ENCODE data around the gene TNRC18.

DNA sequence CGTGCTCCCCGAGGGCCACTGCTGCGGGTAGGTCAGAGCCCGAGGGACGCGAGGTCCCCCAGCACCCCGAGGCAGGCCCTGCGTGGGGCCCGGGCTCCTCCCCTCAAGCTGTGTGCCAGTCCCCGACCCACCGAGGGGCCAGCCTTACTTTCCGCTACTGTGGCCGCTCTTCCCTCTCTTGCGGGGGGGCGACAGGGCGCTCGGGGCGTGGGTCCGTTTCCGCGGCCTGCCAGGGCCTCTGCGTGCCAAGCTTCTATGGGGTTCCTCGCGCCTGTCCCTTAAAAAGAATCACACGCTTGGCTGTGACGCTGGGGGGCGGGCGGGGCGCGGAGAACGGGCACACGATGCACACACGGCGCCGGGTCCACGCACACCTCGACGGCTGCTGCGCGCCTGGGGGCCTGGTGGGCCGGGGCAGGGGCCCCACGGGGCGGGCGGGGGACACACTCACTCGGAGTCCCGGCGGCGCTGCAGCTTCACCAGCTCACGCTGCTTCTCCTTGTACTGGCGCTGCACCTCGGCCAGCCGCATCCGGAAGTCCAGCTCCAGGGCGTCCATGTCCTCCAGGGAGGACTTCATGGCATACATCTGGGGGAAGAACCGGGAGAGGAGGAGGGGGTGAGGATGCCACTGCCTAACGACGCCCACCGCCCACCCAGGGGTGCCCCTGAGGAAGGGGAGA is 62.0 kb downstream of the TNRC18 start:
- TF ChIP-seq, protein P1, sequence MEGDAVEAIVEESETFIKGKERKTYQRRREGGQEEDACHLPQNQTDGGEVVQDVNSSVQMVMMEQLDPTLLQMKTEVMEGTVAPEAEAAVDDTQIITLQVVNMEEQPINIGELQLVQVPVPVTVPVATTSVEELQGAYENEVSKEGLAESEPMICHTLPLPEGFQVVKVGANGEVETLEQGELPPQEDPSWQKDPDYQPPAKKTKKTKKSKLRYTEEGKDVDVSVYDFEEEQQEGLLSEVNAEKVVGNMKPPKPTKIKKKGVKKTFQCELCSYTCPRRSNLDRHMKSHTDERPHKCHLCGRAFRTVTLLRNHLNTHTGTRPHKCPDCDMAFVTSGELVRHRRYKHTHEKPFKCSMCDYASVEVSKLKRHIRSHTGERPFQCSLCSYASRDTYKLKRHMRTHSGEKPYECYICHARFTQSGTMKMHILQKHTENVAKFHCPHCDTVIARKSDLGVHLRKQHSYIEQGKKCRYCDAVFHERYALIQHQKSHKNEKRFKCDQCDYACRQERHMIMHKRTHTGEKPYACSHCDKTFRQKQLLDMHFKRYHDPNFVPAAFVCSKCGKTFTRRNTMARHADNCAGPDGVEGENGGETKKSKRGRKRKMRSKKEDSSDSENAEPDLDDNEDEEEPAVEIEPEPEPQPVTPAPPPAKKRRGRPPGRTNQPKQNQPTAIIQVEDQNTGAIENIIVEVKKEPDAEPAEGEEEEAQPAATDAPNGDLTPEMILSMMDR (conservative IDR thresholded peaks at IDR 0.05; ENCODE audit: low read length), result no peak
- no peak for TF ChIP-seq EZH2phosphoT487 (IDR thresholded peaks at IDR 0.05; ENCODE audit: borderline replicate concordance)
